GM03348 (cell line): ENCODE results near the gene TMEM214.
A peak's percentile ranks its signal among the peaks of the same experiment; 100 is the strongest.

Experiments used
- DNase-seq: peaks from one replicate; pipeline ENCODE4 v3.0.0; 2012; ENCODE audit warnings: low spot score

TMEM214 gene

GRCh38 chr2:27009716-27010115 lies 23.0 kb upstream of the TMEM214 start:
- DNase-seq, result no peak

GRCh38 chr2:27010139-27010538 lies 22.6 kb upstream of the TMEM214 start:
- no peak for DNase-seq

GRCh38 chr2:27013738-27014137 lies 19.0 kb upstream of the TMEM214 start:
- DNase-seq, result no peak

GRCh38 chr2:27014771-27015433 lies 17.9 kb upstream of the TMEM214 start:
- no peak for DNase-seq

GRCh38 chr2:27016801-27017325 lies 15.9 kb upstream of the TMEM214 start:
- DNase-seq, result peak; percentile 81

GRCh38 chr2:27018142-27018541 lies 14.6 kb upstream of the TMEM214 start:
- DNase-seq, result no peak

GRCh38 chr2:27019459-27019858 lies 13.3 kb upstream of the TMEM214 start:
- no peak for DNase-seq

GRCh38 chr2:27019931-27020855 lies 12.6 kb upstream of the TMEM214 start:
- no peak for DNase-seq

- DNase-seq, result peak; percentile 39
Measured at GRCh38 chr2:27021253-27022049, 11.3 kb upstream of the TMEM214 start.

GRCh38 chr2:27023740-27024139 lies 9.0 kb upstream of the TMEM214 start:
- DNase-seq, result no peak

GRCh38 chr2:27024188-27024587 lies 8.6 kb upstream of the TMEM214 start:
- DNase-seq, result no peak

- DNase-seq, result no peak
Measured at GRCh38 chr2:27024812-27025211, 8.0 kb upstream of the TMEM214 start.

- no peak for DNase-seq
Measured at GRCh38 chr2:27025281-27025800, 7.4 kb upstream of the TMEM214 start.

- DNase-seq, result no peak
Measured at GRCh38 chr2:27025861-27026851, 6.6 kb upstream of the TMEM214 start.

- no peak for DNase-seq
Measured at GRCh38 chr2:27027211-27027651, 5.5 kb upstream of the TMEM214 start.

GRCh38 chr2:27029051-27029450 lies 3.7 kb upstream of the TMEM214 start:
- DNase-seq, result no peak

GRCh38 chr2:27033253-27033852 lies 588 bp downstream of the TMEM214 start:
- no peak for DNase-seq

- DNase-seq, result no peak
Measured at GRCh38 chr2:27038012-27038411, 5.2 kb downstream of the TMEM214 start.

GRCh38 chr2:27038631-27039339 lies 6.0 kb downstream of the TMEM214 start:
- DNase-seq, result no peak

- DNase-seq, result no peak
Measured at GRCh38 chr2:27039426-27039825, 6.7 kb downstream of the TMEM214 start.
